H1 (cell line): Measurements from ENCODE around the gene SLC7A8. TPM values are rescaled to one million over a fixed set of nuclear protein-coding genes. Genes with fewer than 3 reads are reported as not detected.

Experiments
- SAP30 ChIP-seq: fragments of 300-600 bp; sonication (generic); IDR thresholded peaks from 2 replicates; pipeline ENCODE4 v1.7.1; 2012; ENCODE audit warnings: low read length, moderate library complexity, mild to moderate bottlenecking, inconsistent platforms; ENCODE audit not compliant: insufficient read depth, insufficient replicate concordance
- polyA plus RNA-seq, 7 experiments: library from polyadenylated mRNA; depleted of rRNA in 3 of 7; stranded (reverse) in 5 of 7; unstranded in 2 of 7; fragments of >200 nt in 5 of 7; fragments of 200-250 nt in 2 of 7; gene quantifications; 1 replicate in 5 of 7; 2 replicates in 1 of 7; 4 replicates in 1 of 7; pipeline versions ENCODE4 v1.2.1 to v1.2.3, GENCODE V29; 2011 to 2013; ENCODE audit warnings: missing spikeins in 2 of 7, mixed read lengths in 2 of 7
- total RNA-seq: library from RNA; stranded (reverse); fragmentation: NEBNext Ultra II Directional; extraction: Animal tissue kit (Norgen Biotek cat#: 25700); gene quantifications from 2 replicates; pipeline ENCODE4 v1.2.1, GENCODE V29; 2021

The SLC7A8 gene
- total and polyA plus RNA-seq, 2 of the 8 experiments (the other 6 are each of a cell fraction or from before 2014, with no cell fraction given): 182 to 204 TPM

GRCh38 chr14:23093526-23093925 is 89.9 kb downstream of the SLC7A8 start (continued):
- TF ChIP-seq SAP30: no peak
